GM18951 (cell line): Measurements from ENCODE around the gene PPFIA1.

Source experiments
- POLR2A ChIP-seq: IDR thresholded peaks from 4 replicates; pipeline ENCODE4 v1.6.1; 2011; ENCODE audit warnings: mild to moderate bottlenecking; ENCODE audit not compliant: insufficient read length, insufficient read depth; ENCODE audit errors: extremely low read depth
- in situ Hi-C: fragments of 300-500 bp; cut with MboI; formaldehyde crosslinking; loops from one replicate; pipeline ENCODE4 v1.12.0; 2022; ENCODE audit warnings: low sequenced_read_pairs, mixed read lengths, inconsistent platforms; ENCODE audit not compliant: unreplicated experiment

PPFIA1 gene

GRCh38 chr11:70354629-70355028 is 84.1 kb downstream of the PPFIA1 start:
- no peak for TF ChIP-seq POLR2A
- in situ Hi-C loops: no loop called here

GRCh38 chr11:70358753-70359152 is 88.3 kb downstream of the PPFIA1 start:
- in situ Hi-C loops: no loop called here
- TF ChIP-seq POLR2A: no peak

GRCh38 chr11:70359451-70360205 is 89.1 kb downstream of the PPFIA1 start:
- in situ Hi-C loops: no loop called here
- no peak for TF ChIP-seq POLR2A

- no peak for TF ChIP-seq POLR2A
- in situ Hi-C loops: no loop called here
These were observed 89.7 kb downstream of the PPFIA1 start for GRCh38 chr11:70360211-70360610.

- in situ Hi-C loops: no loop called here
- no peak for TF ChIP-seq POLR2A
These were observed 93.7 kb downstream of the PPFIA1 start for GRCh38 chr11:70364178-70364577.

GRCh38 chr11:70364745-70365543 is 94.5 kb downstream of the PPFIA1 start:
- in situ Hi-C loops: no loop called here
- no peak for TF ChIP-seq POLR2A

GRCh38 chr11:70365544-70365927 is 95.0 kb downstream of the PPFIA1 start:
- in situ Hi-C loops: no loop called here
- no peak for TF ChIP-seq POLR2A

GRCh38 chr11:70367071-70367470 is 96.6 kb downstream of the PPFIA1 start:
- TF ChIP-seq POLR2A: no peak
- in situ Hi-C loops: no loop called here

- no peak for TF ChIP-seq POLR2A
- in situ Hi-C loops: no loop called here
These were observed 98.5 kb downstream of the PPFIA1 start for GRCh38 chr11:70368961-70369360.

GRCh38 chr11:70371241-70371640 is 100.8 kb downstream of the PPFIA1 start:
- in situ Hi-C loops: no loop called here
- no peak for TF ChIP-seq POLR2A

GRCh38 chr11:70372076-70372475 is 101.6 kb downstream of the PPFIA1 start:
- TF ChIP-seq POLR2A: no peak
- in situ Hi-C loops: no loop called here

GRCh38 chr11:70376621-70377020 is 106.1 kb downstream of the PPFIA1 start:
- in situ Hi-C loops: no loop called here
- no peak for TF ChIP-seq POLR2A

GRCh38 chr11:70377645-70378044 is 107.2 kb downstream of the PPFIA1 start:
- in situ Hi-C loops: no loop called here
- TF ChIP-seq POLR2A: no peak
